PFSK-1 (cell line): ENCODE data around the gene UBE2E1.

Experiments used
- FOXP2 ChIP-seq: optimal IDR thresholded peaks from 2 replicates; pipeline ENCODE3; 2011; ENCODE audit warnings: borderline replicate concordance, control low read depth, inconsistent platforms; ENCODE audit not compliant: insufficient read depth; ENCODE audit errors: extremely low read length, extremely low read depth
- POLR2AphosphoS5 ChIP-seq: IDR thresholded peaks from 2 replicates; pipeline ENCODE4 v1.6.1; 2012; ENCODE audit warnings: low read depth, mild to moderate bottlenecking, control low read depth, low read length, moderate library complexity
- REST ChIP-seq, 2 experiments: IDR thresholded peaks; 2 replicates each; pipeline versions ENCODE4 v1.6.1 to v1.8.0; 2011 to 2012; ENCODE audit warnings: low read depth in 2 of 2, low read length in 2 of 2, control low read depth in 1 of 2, inconsistent platforms in 1 of 2, mild to moderate bottlenecking in 1 of 2, moderate library complexity in 1 of 2; ENCODE audit not compliant: insufficient read depth in 1 of 2
- SIN3A ChIP-seq: IDR thresholded peaks from 2 replicates; pipeline ENCODE4 v1.6.1; 2012; ENCODE audit warnings: mild to moderate bottlenecking, low read length, moderate library complexity, borderline replicate concordance; ENCODE audit not compliant: insufficient read depth
- TAF1 ChIP-seq: IDR thresholded peaks from 2 replicates; pipeline ENCODE4 v1.6.1; 2012; ENCODE audit warnings: low read length, control low read depth, borderline replicate concordance; ENCODE audit not compliant: insufficient read depth

DNA sequence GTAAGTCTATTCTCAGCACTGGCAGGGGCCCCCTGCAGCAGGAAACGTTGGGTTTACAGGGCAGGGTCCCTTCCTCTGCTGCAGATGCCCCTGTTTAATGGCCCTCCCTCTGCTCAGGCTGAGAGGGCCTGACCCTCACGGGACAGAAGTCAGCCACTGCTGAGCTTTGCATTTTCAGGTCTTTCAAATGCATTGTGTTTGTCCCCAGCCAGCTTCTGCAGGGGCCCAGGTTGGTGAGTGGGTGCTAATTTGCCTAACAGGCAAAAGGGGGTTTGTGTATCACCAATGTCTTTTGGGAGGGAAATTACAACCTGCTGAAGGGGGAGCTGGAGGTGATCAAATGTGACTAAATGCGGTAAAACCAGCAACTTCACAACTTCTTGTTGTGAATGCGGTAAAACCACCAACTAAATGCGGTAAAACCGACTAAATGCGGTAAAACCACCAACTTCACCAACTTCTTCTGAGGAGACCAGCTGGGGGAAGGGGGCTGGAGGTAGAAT is 44.8 kb upstream of the UBE2E1 start:
- TF ChIP-seq POLR2AphosphoS5 = no peak
- no peak for TF ChIP-seq REST (IDR thresholded peaks at IDR 0.05; ENCODE audit: insufficient read depth in 1 of 2, low read depth in 2 of 2, low read length in 2 of 2)
- no peak for TF ChIP-seq SIN3A
- no peak for TF ChIP-seq TAF1
- TF ChIP-seq FOXP2 = no peak
